ENCODE measurements around the gene MDM1.

- TF ChIP-seq POLR2AphosphoS5 (IDR thresholded peaks at IDR 0.05) (no peak), CTCF (IDR thresholded peaks at IDR 0.05) (no peak), EP300 (IDR thresholded peaks at IDR 0.05) (no peak)
These were observed 49.5 kb upstream of the MDM1 start for GRCh38 chr12:68381476-68382219.
